Measurements from ENCODE around the gene MNX1. TPM values are rescaled to one million over a fixed set of nuclear protein-coding genes. Genes with fewer than 3 reads are reported as not detected.
A peak's percentile ranks its signal among the peaks of the same experiment; 100 is the strongest.

MNX1 gene
- total RNA-seq, 2 donors from 2014 or later = not detected

- H3K36me3 ChIP-seq = no peaks in the 10 kb centered on the region
- H3K27me3 ChIP-seq = peaks cover 8 to 46% of the 10 kb centered on the region in 2 donors
- no peak for TF ChIP-seq CTCF (IDR thresholded peaks at IDR 0.05)
- H3K4me1 ChIP-seq = peaks cover 0 to 10% of the 10 kb centered on the region in 2 donors
- no peak overlapping the region for H3K4me3 ChIP-seq
- no peak for DNase-seq (ENCODE audit: low spot score)
- H3K9me3 ChIP-seq = no peaks in the 10 kb centered on the region
- H3K27ac ChIP-seq = no peak overlapping the region
Observed at GRCh38 chr7:157012113-157012547, 1.7 kb upstream of the MNX1 start.

GRCh38 chr7:157011333-157012112, 1.1 kb upstream of the MNX1 start:
- no peak for TF ChIP-seq CTCF (IDR thresholded peaks at IDR 0.05)
- H3K27me3 ChIP-seq = peaks cover 8 to 48% of the 10 kb centered on the region in 2 donors

GRCh38 chr7:157009778-157010587, 480 bp downstream of the MNX1 start:
- peaks cover 0 to 20% of the 10 kb centered on the region in 2 donors for H3K4me1 ChIP-seq
- no peak overlapping the region for H3K27ac ChIP-seq
- peak overlapping the region; percentile 30 to 45 for H3K4me3 ChIP-seq
- TF ChIP-seq CTCF (IDR thresholded peaks at IDR 0.05) = no peak
- H3K27me3 ChIP-seq = peaks cover 8 to 60% of the 10 kb centered on the region in 2 donors
- H3K9me3 ChIP-seq = no peaks in the 10 kb centered on the region
- DNase-seq (ENCODE audit: low spot score) = no peak
- no peaks in the 10 kb centered on the region for H3K36me3 ChIP-seq

More at GRCh38 chr7:157011333-157012112, 1.1 kb upstream of the MNX1 start:
- DNase-seq (ENCODE audit: low spot score) = no peak
- Histone ChIP-seq H3K27ac (no peak overlapping the region), H3K9me3 (no peaks in the 10 kb centered on the region), H3K36me3 (no peaks in the 10 kb centered on the region), H3K4me1 (peaks cover 0 to 10% of the 10 kb centered on the region in 2 donors), H3K4me3 (peak overlapping the region in 1 of 2 donors; percentile 45)

GRCh38 chr7:157009170-157009777, 1.2 kb downstream of the MNX1 start:
- Histone ChIP-seq H3K27ac (no peak overlapping the region), H3K9me3 (no peaks in the 10 kb centered on the region), H3K4me1 (peaks cover 0 to 27% of the 10 kb centered on the region in 2 donors), H3K36me3 (no peaks in the 10 kb centered on the region), H3K27me3 (peaks cover 15 to 67% of the 10 kb centered on the region in 2 donors), H3K4me3 (no peak overlapping the region)
- no peak for DNase-seq (ENCODE audit: low spot score)
- no peak for TF ChIP-seq CTCF (IDR thresholded peaks at IDR 0.05)

GRCh38 chr7:157008206-157009169, 2.0 kb downstream of the MNX1 start:
- no peak for TF ChIP-seq CTCF (IDR thresholded peaks at IDR 0.05)
- DNase-seq (ENCODE audit: low spot score) = no peak
- H3K4me3 ChIP-seq = no peak overlapping the region
- H3K27ac ChIP-seq = no peak overlapping the region
- H3K27me3 ChIP-seq = peaks cover 22 to 69% of the 10 kb centered on the region in 2 donors
- no peaks in the 10 kb centered on the region for H3K9me3 ChIP-seq
- H3K4me1 ChIP-seq = peaks cover 0 to 35% of the 10 kb centered on the region in 2 donors
- no peaks in the 10 kb centered on the region for H3K36me3 ChIP-seq
